ENCODE results near the gene SH3BP5. TPM values are rescaled to one million over a fixed set of nuclear protein-coding genes. Genes with fewer than 3 reads are reported as not detected.

Gene SH3BP5
- total and polyA plus RNA-seq, 9 donors = 80.4 to 205 (median 142) TPM

DNA sequence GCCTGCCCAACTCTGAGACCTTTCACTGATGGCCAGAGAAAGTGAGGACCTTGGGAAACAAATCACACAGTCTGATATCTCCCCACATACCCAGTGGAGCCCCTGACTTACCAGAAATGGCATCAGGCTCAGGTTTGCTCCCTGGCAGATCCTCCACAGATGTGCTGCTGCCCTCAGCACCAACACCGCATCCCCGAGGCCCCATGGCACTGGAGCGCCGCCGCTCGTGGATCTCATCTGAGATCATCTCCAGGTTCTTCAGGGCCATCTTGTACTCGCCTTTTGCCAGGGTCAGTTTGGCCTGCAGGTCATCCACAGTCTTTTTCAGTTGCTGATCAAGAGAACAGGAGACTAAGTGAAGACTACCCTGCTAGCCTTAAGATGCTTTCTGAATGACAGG lies 73.7 kb downstream of the SH3BP5 start:
- H3K27ac ChIP-seq = no peak overlapping the region
- intact Hi-C loops (cut with DNase I) = no loop called here
- no peaks in the 10 kb centered on the region for H3K27me3 ChIP-seq
- H3K4me3 ChIP-seq = no peak overlapping the region
- no peaks in the 10 kb centered on the region for H3K9me3 ChIP-seq
- H3K36me3 ChIP-seq = no peaks in the 10 kb centered on the region
- no peak for TF ChIP-seq EP300 (IDR thresholded peaks at IDR 0.05)
- TF ChIP-seq POLR2A (IDR thresholded peaks at IDR 0.05) = no peak
- no peak for TF ChIP-seq CTCF (IDR thresholded peaks at IDR 0.05)
- DNase-seq = peak in 1 of 5 donors; percentile 16
- 95 to 96% (median 96%) methylated on average over 7 of the region's 7 CpGs for WGBS, 3 donors
- no peaks in the 10 kb centered on the region for H3K4me1 ChIP-seq (ENCODE audit: insufficient read depth)

GRCh38 chr3:15256861-15257341 lies 75.5 kb downstream of the SH3BP5 start:
- intact Hi-C loops (cut with DNase I) = no loop called here
- Histone ChIP-seq H3K9me3 (no peaks in the 10 kb centered on the region), H3K36me3 (no peaks in the 10 kb centered on the region), H3K27ac (no peak overlapping the region), H3K4me3 (no peak overlapping the region), H3K4me1 (ENCODE audit: insufficient read depth) (no peaks in the 10 kb centered on the region), H3K27me3 (no peaks in the 10 kb centered on the region)
- peak in 1 of 5 donors; percentile 22 for DNase-seq
- WGBS, 3 donors = 74 to 83% (median 77%) methylated on average over 8 of the region's 8 CpGs
- TF ChIP-seq CTCF (IDR thresholded peaks at IDR 0.05) (no peak), POLR2A (IDR thresholded peaks at IDR 0.05) (no peak), EP300 (IDR thresholded peaks at IDR 0.05) (no peak)

DNA sequence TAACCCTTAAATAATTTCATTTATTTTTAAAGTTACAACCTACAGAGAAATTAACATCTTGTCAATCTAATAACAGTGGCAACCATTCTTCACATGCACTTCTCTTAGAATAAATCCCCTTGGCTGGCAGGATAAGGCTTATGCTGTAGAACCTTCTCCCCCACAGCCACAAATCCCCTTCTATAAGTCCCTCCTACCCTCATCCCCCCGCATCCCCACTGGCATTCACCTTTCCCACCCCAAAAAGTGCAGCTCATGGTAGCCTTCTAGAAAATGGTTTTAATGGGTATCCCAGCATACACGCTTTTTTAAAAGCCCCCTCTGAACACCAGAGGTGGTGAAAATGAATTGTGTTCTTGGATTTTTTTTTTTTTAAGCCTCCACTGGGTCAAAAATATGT lies 77.2 kb downstream of the SH3BP5 start:
- Histone ChIP-seq H3K36me3 (no peaks in the 10 kb centered on the region), H3K27me3 (no peaks in the 10 kb centered on the region), H3K27ac (no peak overlapping the region), H3K9me3 (no peaks in the 10 kb centered on the region), H3K4me1 (ENCODE audit: insufficient read depth) (no peaks in the 10 kb centered on the region), H3K4me3 (no peak overlapping the region)
- intact Hi-C loops (cut with DNase I) = no loop called here
- WGBS, 3 donors = 87 to 94% (median 88%) methylated on average over 2 of the region's 2 CpGs
- TF ChIP-seq CTCF (IDR thresholded peaks at IDR 0.05) (no peak), POLR2A (IDR thresholded peaks at IDR 0.05) (no peak), EP300 (IDR thresholded peaks at IDR 0.05) (no peak)
- DNase-seq = no peak

DNA sequence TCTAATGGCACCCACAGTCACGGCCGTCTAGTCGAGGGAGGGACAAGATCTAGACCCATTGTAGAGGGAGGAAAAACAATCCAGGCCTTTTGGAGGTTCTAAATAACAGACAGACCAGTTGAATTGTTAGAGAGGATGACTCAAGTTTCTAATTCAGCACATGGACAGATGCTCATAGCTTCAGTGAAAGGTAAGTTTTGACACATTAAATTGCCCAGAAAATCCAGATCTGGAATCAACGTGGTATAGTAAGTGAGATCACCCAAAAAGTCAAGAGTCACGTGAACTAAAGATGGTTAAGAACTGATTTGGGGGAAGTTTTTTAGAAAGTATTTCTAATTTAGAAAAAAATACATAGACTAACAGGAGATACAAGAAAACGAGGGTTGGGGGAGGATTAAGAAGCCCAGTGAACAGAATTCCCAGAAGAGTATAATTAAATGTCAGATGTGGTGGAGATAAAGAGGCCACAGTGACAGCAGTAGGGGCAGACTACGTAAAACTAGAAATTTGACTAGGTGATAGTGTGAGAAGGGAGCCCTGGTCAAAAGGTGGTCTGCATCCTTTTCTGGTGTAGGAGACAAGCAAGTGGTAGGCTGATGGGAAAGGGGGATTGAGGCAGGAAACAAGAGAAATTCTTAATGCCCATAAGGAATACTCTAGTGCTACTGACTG lies 79.2 kb downstream of the SH3BP5 start:
- intact Hi-C loops (cut with DNase I) = no loop called here
- H3K27ac ChIP-seq = no peak overlapping the region

GRCh38 chr3:15246186-15246585 lies 86.2 kb downstream of the SH3BP5 start:
- Histone ChIP-seq H3K9me3 (no peaks in the 10 kb centered on the region), H3K27ac (no peak overlapping the region), H3K27me3 (no peaks in the 10 kb centered on the region), H3K4me1 (ENCODE audit: insufficient read depth) (no peaks in the 10 kb centered on the region), H3K4me3 (no peak overlapping the region), H3K36me3 (no peaks in the 10 kb centered on the region)
- intact Hi-C loops (cut with DNase I) = no loop called here
- 93 to 96% (median 95%) methylated on average over 2 of the region's 2 CpGs for WGBS, 3 donors
- TF ChIP-seq POLR2A (IDR thresholded peaks at IDR 0.05) = no peak
- TF ChIP-seq EP300 (IDR thresholded peaks at IDR 0.05) = no peak
- no peak for TF ChIP-seq CTCF (IDR thresholded peaks at IDR 0.05)
- DNase-seq = no peak

More for the DNA sequence above, 79.2 kb downstream of the SH3BP5 start:
- no peaks in the 10 kb centered on the region for H3K27me3 ChIP-seq
- TF ChIP-seq POLR2A (IDR thresholded peaks at IDR 0.05) = no peak
- no peaks in the 10 kb centered on the region for H3K36me3 ChIP-seq
- no peak for DNase-seq
- H3K4me1 ChIP-seq (ENCODE audit: insufficient read depth) = no peaks in the 10 kb centered on the region
- no peaks in the 10 kb centered on the region for H3K9me3 ChIP-seq
- H3K4me3 ChIP-seq = no peak overlapping the region
- WGBS, 3 donors = 70 to 80% (median 72%) methylated on average over 7 of the region's 7 CpGs
